KMS-11 (cell line): ENCODE results near the gene RAB7A.

Source experiments
- H2AFZ ChIP-seq: fragments of 200-600 bp; sonication (generic); 2 replicates; pipeline ENCODE4 v1.6.1; 2016; ENCODE audit warnings: antibody characterized with exemption, mixed run types, low read depth
- H3K27ac ChIP-seq: fragments of 200-600 bp; sonication (generic); 2 replicates; pipeline ENCODE4 v1.6.1; 2016; ENCODE audit warnings: mild to moderate bottlenecking, mixed run types
- H3K27me3 ChIP-seq: fragments of 200-600 bp; sonication (generic); 2 replicates; pipeline ENCODE4 v1.6.1; 2017; ENCODE audit warnings: mild to moderate bottlenecking, low read depth, mixed run types, moderate library complexity; ENCODE audit not compliant: insufficient read depth
- H3K36me3 ChIP-seq: fragments of 200-600 bp; sonication (generic); 2 replicates; pipeline ENCODE4 v1.6.1; 2017; ENCODE audit warnings: mild to moderate bottlenecking, mixed run types; ENCODE audit not compliant: insufficient read depth
- H3K4me1 ChIP-seq: fragments of 200-600 bp; sonication (generic); 2 replicates; pipeline ENCODE4 v1.6.1; 2016; ENCODE audit warnings: mild to moderate bottlenecking, low read depth, mixed run types; ENCODE audit not compliant: poor library complexity, severe bottlenecking
- H3K4me2 ChIP-seq: fragments of 200-600 bp; sonication (generic); 2 replicates; pipeline ENCODE4 v1.7.0; 2016; ENCODE audit warnings: mild to moderate bottlenecking, mixed run types
- H3K4me3 ChIP-seq: fragments of 200-600 bp; sonication (generic); IDR thresholded peaks from 2 replicates; pipeline ENCODE4 v1.6.1; 2017; ENCODE audit warnings: low read depth, low read length, mixed read lengths; ENCODE audit not compliant: insufficient read depth
- H3K79me2 ChIP-seq: fragments of 200-600 bp; sonication (generic); 2 replicates; pipeline ENCODE4 v1.6.1; 2016; ENCODE audit warnings: low read depth, mixed run types; ENCODE audit not compliant: insufficient read depth
- H3K9ac ChIP-seq: fragments of 200-600 bp; sonication (generic); 2 replicates; pipeline ENCODE4 v1.6.1; 2016; ENCODE audit warnings: mild to moderate bottlenecking, mixed run types
- H4K20me1 ChIP-seq: fragments of 200-600 bp; sonication (generic); 2 replicates; pipeline ENCODE4 v1.6.1; 2016; ENCODE audit warnings: mild to moderate bottlenecking, mixed run types; ENCODE audit not compliant: insufficient read depth
- TF ChIP-seq, protein P1 (sequence below): fragments of 200-600 bp; sonication (generic); conservative IDR thresholded peaks from 2 replicates; pipeline ENCODE4 v1.6.1; 2017; ENCODE audit warnings: low read depth, mild to moderate bottlenecking, antibody characterized with exemption, low read length, moderate library complexity, mixed read lengths

The RAB7A gene

DNA sequence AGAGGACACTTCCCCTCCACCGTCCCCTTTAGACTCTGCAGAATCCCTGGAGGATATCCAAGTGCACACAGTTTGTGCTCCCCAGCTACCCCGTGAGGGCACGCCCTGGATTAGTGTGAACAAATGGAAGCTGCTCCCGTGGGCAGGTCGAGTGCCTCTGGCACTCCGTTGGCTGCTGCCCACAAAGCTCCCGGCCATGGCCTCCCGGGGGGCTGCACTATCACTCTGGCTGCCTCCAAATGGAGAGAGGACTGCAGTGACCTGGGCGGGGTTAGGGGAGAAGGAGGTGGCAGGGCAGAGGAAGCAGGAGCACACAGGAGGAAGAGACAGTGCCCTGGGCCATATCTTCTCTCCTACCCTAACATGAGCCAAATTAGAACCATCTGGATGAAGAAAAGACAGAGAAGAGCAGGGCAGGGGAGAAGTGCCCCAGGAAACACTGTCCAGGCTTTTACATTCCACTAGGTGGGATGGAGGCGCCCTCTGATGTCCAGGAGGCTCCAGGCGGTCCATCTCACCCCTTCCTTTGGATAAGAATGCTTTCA is 124.0 kb downstream of the RAB7A start:
- Histone ChIP-seq H2AFZ (no peak overlapping the region), H3K36me3 (no peaks in the 10 kb centered on the region), H3K27ac (no peak overlapping the region), H3K27me3 (no peaks in the 10 kb centered on the region), H3K4me1 (peaks cover 16% of the 10 kb centered on the region), H3K79me2 (no peaks in the 10 kb centered on the region), H3K9ac (no peak overlapping the region), H3K4me2 (no peak overlapping the region), H3K4me3 (no peak overlapping the region), H4K20me1 (no peaks in the 10 kb centered on the region)
- TF ChIP-seq, protein P1, sequence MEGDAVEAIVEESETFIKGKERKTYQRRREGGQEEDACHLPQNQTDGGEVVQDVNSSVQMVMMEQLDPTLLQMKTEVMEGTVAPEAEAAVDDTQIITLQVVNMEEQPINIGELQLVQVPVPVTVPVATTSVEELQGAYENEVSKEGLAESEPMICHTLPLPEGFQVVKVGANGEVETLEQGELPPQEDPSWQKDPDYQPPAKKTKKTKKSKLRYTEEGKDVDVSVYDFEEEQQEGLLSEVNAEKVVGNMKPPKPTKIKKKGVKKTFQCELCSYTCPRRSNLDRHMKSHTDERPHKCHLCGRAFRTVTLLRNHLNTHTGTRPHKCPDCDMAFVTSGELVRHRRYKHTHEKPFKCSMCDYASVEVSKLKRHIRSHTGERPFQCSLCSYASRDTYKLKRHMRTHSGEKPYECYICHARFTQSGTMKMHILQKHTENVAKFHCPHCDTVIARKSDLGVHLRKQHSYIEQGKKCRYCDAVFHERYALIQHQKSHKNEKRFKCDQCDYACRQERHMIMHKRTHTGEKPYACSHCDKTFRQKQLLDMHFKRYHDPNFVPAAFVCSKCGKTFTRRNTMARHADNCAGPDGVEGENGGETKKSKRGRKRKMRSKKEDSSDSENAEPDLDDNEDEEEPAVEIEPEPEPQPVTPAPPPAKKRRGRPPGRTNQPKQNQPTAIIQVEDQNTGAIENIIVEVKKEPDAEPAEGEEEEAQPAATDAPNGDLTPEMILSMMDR: no peak

DNA sequence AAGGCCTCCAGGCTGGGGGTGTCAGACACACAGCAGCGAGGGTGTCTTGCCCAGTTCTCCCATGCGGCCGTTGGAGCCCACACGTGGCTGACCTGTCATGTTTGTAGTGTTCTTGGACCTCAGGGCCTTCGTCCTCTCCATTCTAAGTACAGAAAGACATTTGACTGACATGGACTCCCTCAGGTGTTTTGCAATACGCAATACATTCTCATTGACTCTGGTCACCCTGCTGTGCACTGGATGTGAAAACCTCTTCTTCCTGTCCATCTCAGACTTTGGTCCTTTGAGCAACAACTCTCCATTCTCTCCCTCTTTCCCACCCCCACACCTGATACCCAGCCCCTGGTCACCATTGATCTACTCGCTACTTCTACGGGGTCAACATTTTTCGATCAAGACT is 124.6 kb downstream of the RAB7A start:
- H3K9ac ChIP-seq: no peak overlapping the region
- no peak overlapping the region for H3K4me3 ChIP-seq
- TF ChIP-seq, protein P1: no peak
- no peaks in the 10 kb centered on the region for H3K79me2 ChIP-seq
- H3K4me2 ChIP-seq: no peak overlapping the region
- H3K27me3 ChIP-seq: no peaks in the 10 kb centered on the region
- H3K27ac ChIP-seq: no peak overlapping the region
- H3K4me1 ChIP-seq: peaks cover 11% of the 10 kb centered on the region
- H4K20me1 ChIP-seq: no peaks in the 10 kb centered on the region
- no peaks in the 10 kb centered on the region for H3K36me3 ChIP-seq
- H2AFZ ChIP-seq: no peak overlapping the region

DNA sequence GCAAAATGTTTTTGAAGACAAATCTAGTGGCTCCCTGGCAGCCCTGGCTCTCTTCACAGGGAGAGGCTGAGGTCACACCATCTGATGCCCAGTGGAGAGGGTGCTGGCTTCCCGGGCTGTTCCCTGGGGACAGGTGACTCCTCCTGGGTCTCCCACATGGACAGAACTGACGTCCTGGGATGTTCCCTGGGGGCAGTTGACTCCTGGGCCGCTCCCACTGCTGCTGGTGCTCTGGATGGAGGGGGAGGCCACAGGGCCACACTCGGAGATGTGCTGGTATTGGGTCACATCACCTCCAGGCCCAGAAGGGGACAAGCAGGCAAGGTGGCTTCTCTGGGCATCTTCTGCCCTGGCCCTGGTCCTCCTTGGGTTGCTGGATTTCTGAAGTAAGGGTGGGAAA is 125.6 kb downstream of the RAB7A start:
- Histone ChIP-seq H3K9ac (no peak overlapping the region), H3K4me2 (no peak overlapping the region), H3K4me3 (no peak overlapping the region), H3K79me2 (no peaks in the 10 kb centered on the region), H4K20me1 (no peaks in the 10 kb centered on the region), H3K27ac (no peak overlapping the region), H3K36me3 (no peaks in the 10 kb centered on the region), H2AFZ (no peak overlapping the region), H3K27me3 (no peaks in the 10 kb centered on the region), H3K4me1 (peaks cover 2% of the 10 kb centered on the region)
- TF ChIP-seq, protein P1: no peak

DNA sequence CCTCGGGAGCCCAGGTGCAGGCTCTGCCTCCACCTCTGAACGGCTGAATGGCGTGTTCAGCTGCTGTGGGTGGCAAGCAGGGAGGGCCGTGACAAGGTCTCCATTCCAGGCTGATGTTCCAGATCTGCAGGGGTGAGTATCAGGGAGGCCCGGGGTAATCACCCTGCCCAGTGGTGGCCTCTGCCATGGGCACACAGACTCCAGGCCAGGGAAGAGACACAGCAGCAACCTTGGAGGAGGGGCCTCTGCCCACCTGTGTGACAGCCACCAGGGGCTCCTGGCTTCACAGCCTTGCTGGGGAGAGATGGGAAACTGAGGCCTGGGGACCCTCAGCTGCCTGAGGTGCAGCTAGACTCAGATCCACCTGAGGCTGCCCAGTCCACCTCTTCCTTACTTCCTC is 127.8 kb downstream of the RAB7A start:
- Histone ChIP-seq H3K4me2 (no peak overlapping the region), H3K79me2 (no peaks in the 10 kb centered on the region)

More for the DNA sequence above, 127.8 kb downstream of the RAB7A start:
- H3K4me3 ChIP-seq: no peak overlapping the region
- H3K27ac ChIP-seq: no peak overlapping the region
- no peaks in the 10 kb centered on the region for H3K27me3 ChIP-seq
- no peaks in the 10 kb centered on the region for H3K36me3 ChIP-seq
- H3K4me1 ChIP-seq: no peaks in the 10 kb centered on the region
- H3K9ac ChIP-seq: no peak overlapping the region
- H4K20me1 ChIP-seq: no peaks in the 10 kb centered on the region
- H2AFZ ChIP-seq: no peak overlapping the region
- TF ChIP-seq, protein P1: no peak
